Fibroblast of lung (primary cell): ENCODE measurements around the gene RPS15.

Experiments
- CTCF ChIP-seq, 2 donors: IDR thresholded peaks in 1 of 2; conservative IDR thresholded peaks in 1 of 2; 1 replicate in 1 of 2; 2 replicates in 1 of 2; pipeline ENCODE4 v1.5.1; 2011 to 2012; ENCODE audit warnings: low read length in 2 of 2, control low read depth in 1 of 2, inconsistent platforms in 1 of 2, low read depth in 1 of 2, mild to moderate bottlenecking in 1 of 2
- EZH2 ChIP-seq: IDR thresholded peaks from 2 replicates; pipeline ENCODE4 v1.5.1; 2012; ENCODE audit warnings: low read length, control low read depth, mild to moderate bottlenecking; ENCODE audit errors: missing control alignments

GRCh38 chr19:1430246-1430645, 8.0 kb upstream of the RPS15 start:
- no peak for TF ChIP-seq CTCF (conservative IDR thresholded peaks at IDR 0.05 in 1 of 2, IDR thresholded peaks at IDR 0.05 in 1 of 2; ENCODE audit: low read depth in 1 of 2, low read length in 2 of 2)
- no peak for TF ChIP-seq EZH2
